RWPE1 (cell line): ENCODE results near the gene CYB5B.
A peak's percentile ranks its signal among the peaks of the same experiment; 100 is the strongest.

Experiments used
- CTCF ChIA-PET: fragments of 350-600 bp; sonication (Branson Sonifier 250); formaldehyde crosslinking; extraction: SDS; loops from one replicate; lab custom pipeline; 2021; lab: Yijun Ruan, JAX
- POLR2A ChIA-PET: fragments of 400-600 bp; formaldehyde crosslinking; extraction: SDS; loops from one replicate; lab custom pipeline; 2020; ENCODE audit warnings: antibody characterized with exemption; ENCODE audit not compliant: low non-redundant PET; lab: Yijun Ruan, JAX
- DNase-seq: peaks from one replicate; pipeline ENCODE4 v3.0.0; 2012; ENCODE audit warnings: low spot score
- H3K27ac ChIP-seq: fragments of 450-650 bp; 2 replicates; pipeline ENCODE4 v1.5.1; 2017
- CTCF ChIP-seq: fragments of 450-650 bp; conservative IDR thresholded peaks from 2 replicates; pipeline ENCODE4 v1.5.1; 2017; ENCODE audit warnings: low read depth, mild to moderate bottlenecking

CYB5B gene

GRCh38 chr16:69448470-69449193 is 24.2 kb downstream of the CYB5B start:
- CTCF ChIA-PET, result interaction anchor here (0.6 kb wide), 1 partner anchor 167 kb away, joined by 6 read pairs; no protein-coding TSS in a partner anchor
- H3K27ac ChIP-seq, result no peak overlapping the region
- POLR2A ChIA-PET, result no interaction called here

GRCh38 chr16:69451166-69451565 is 26.7 kb downstream of the CYB5B start:
- no peak for DNase-seq
- CTCF ChIA-PET, result interaction anchor here (1.0 kb wide), 1 partner anchor 55 kb away, joined by 6 read pairs; no protein-coding TSS in a partner anchor
- POLR2A ChIA-PET, result no interaction called here
- TF ChIP-seq CTCF, result no peak
- no peak overlapping the region for H3K27ac ChIP-seq

More at GRCh38 chr16:69448470-69449193, 24.2 kb downstream of the CYB5B start:
- DNase-seq, result no peak
- no peak for TF ChIP-seq CTCF

- DNase-seq, result no peak
- no peak overlapping the region; the same call in 1 of the 2 replicates for H3K27ac ChIP-seq
- ChIA-PET POLR2A (no interaction called here), CTCF (no interaction called here)
- TF ChIP-seq CTCF, result no peak
Observed at GRCh38 chr16:69453936-69454335, 29.5 kb downstream of the CYB5B start.

GRCh38 chr16:69463876-69464275 is 39.5 kb downstream of the CYB5B start:
- TF ChIP-seq CTCF, result no peak
- DNase-seq, result no peak
- ChIA-PET POLR2A (no interaction called here), CTCF (interaction anchor here (0.8 kb wide), 1 partner anchor 68 kb away, joined by 3 read pairs; no protein-coding TSS in a partner anchor)
- no peak overlapping the region for H3K27ac ChIP-seq

GRCh38 chr16:69465083-69465721 is 40.8 kb downstream of the CYB5B start:
- no peak for DNase-seq
- ChIA-PET CTCF (interaction anchor here (0.6 kb wide), 1 partner anchor 20 kb away, joined by 3 read pairs; no protein-coding TSS in a partner anchor), POLR2A (interaction anchor here (0.6 kb wide), 1 partner anchor 22 kb away, joined by 4 read pairs; no protein-coding TSS in a partner anchor)
- H3K27ac ChIP-seq, result peak overlapping the region; percentile 47
- no peak for TF ChIP-seq CTCF

- H3K27ac ChIP-seq, result no peak overlapping the region
- no peak for DNase-seq
- no peak for TF ChIP-seq CTCF
- ChIA-PET CTCF (interaction anchor here (0.6 kb wide), 1 partner anchor 19 kb away, joined by 3 read pairs; no protein-coding TSS in a partner anchor), POLR2A (no interaction called here)
Observed at GRCh38 chr16:69465881-69466280, 41.5 kb downstream of the CYB5B start.
